Parathyroid adenoma (tissue), 2 donors: Measurements from ENCODE around the gene SCRN3.
"Not testable (repeated sequence)": the region's sequence is repeated elsewhere in the genome, so short reads cannot be mapped to it uniquely, and the experiment has no call there.

Source experiments
- H2AFZ ChIP-seq: fragments of 300-600 bp; sonication (generic); one replicate; pipeline ENCODE4 v1.7.0; 2017; ENCODE audit warnings: antibody characterized with exemption, mild to moderate bottlenecking
- H3K27ac ChIP-seq: fragments of 300-600 bp; sonication (generic); one replicate; pipeline ENCODE4 v1.7.0; 2017
- H3K27me3 ChIP-seq: fragments of 300-600 bp; sonication (generic); one replicate; pipeline ENCODE4 v1.7.0; 2017; ENCODE audit warnings: low read length; ENCODE audit not compliant: control insufficient read depth, insufficient read depth
- H3K36me3 ChIP-seq: fragments of 300-600 bp; sonication (generic); one replicate; pipeline ENCODE4 v1.7.0; 2017; ENCODE audit warnings: low read length; ENCODE audit not compliant: control insufficient read depth, insufficient read depth
- H3K4me1 ChIP-seq: fragments of 300-600 bp; sonication (generic); one replicate; pipeline ENCODE4 v1.7.0; 2017; ENCODE audit warnings: control low read depth
- H3K4me2 ChIP-seq: fragments of 300-600 bp; sonication (generic); one replicate; pipeline ENCODE4 v1.7.0; 2017; ENCODE audit warnings: low read length
- H3K4me3 ChIP-seq: fragments of 300-600 bp; sonication (generic); one replicate; pipeline ENCODE4 v1.7.0; 2017; ENCODE audit warnings: low read depth, low read length
- H3K79me2 ChIP-seq: fragments of 300-600 bp; sonication (generic); one replicate; pipeline ENCODE4 v1.7.0; 2017; ENCODE audit warnings: control low read depth
- H3K9ac ChIP-seq: fragments of 300-600 bp; sonication (generic); one replicate; pipeline ENCODE4 v1.7.0; 2017; ENCODE audit warnings: mild to moderate bottlenecking
- H3K9me3 ChIP-seq: fragments of 300-600 bp; sonication (generic); one replicate; pipeline ENCODE4 v1.7.0; 2017; ENCODE audit warnings: low read length; ENCODE audit not compliant: control insufficient read depth
- CTCF ChIP-seq: fragments of 300-600 bp; sonication (generic); IDR thresholded peaks from one replicate; pipeline ENCODE4 v1.7.0; 2017; ENCODE audit warnings: antibody characterized with exemption, mild to moderate bottlenecking
- donor health status: primary hyperparathyroidism.

Gene SCRN3

GRCh38 chr2:174389542-174389941 is 6.0 kb upstream of the SCRN3 start:
- no peak overlapping the region for H3K27ac ChIP-seq
- H2AFZ ChIP-seq = no peak overlapping the region
- no peak for TF ChIP-seq CTCF
- peaks cover 11% of the 10 kb centered on the region for H3K4me1 ChIP-seq
- H3K9me3 ChIP-seq = no peaks in the 10 kb centered on the region
- H3K27me3 ChIP-seq = no peaks in the 10 kb centered on the region
- H3K79me2 ChIP-seq = peaks cover 53% of the 10 kb centered on the region
- no peak overlapping the region for H3K4me3 ChIP-seq
- no peaks in the 10 kb centered on the region for H3K36me3 ChIP-seq
- no peak overlapping the region for H3K9ac ChIP-seq
- no peak overlapping the region for H3K4me2 ChIP-seq

- peaks cover 57% of the 10 kb centered on the region for H3K79me2 ChIP-seq
- H2AFZ ChIP-seq, H3K4me3 ChIP-seq, H3K27me3 ChIP-seq, H3K27ac ChIP-seq, H3K9ac ChIP-seq, H3K4me2 ChIP-seq, H3K9me3 ChIP-seq, H3K36me3 ChIP-seq: not testable (repeated sequence)
- H3K4me1 ChIP-seq = peaks cover 11% of the 10 kb centered on the region
Observed at GRCh38 chr2:174390303-174390702, 5.2 kb upstream of the SCRN3 start.

DNA sequence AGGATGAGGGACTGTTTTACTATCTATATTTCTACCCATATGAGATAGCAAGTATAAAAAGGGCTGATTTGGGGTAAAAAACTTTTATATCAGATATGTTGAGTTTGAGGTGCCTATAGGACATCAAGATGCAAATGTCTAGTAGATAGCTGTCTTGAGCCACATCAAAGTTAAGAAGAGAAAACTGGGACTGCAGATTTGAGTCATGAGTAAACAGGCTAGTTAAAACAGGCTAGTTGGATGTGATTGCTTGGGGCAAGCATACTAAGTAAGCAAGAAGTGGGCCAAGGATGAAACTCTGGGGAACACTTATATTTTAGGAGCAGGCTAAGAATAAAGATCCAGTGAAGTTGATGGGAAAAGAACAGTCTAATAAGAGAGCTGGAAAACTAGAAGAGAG is 2.8 kb upstream of the SCRN3 start:
- Histone ChIP-seq H3K4me1 (peaks cover 11% of the 10 kb centered on the region), H3K79me2 (peaks cover 53% of the 10 kb centered on the region), H3K4me2 (no peak overlapping the region), H3K36me3 (no peaks in the 10 kb centered on the region), H3K9ac (no peak overlapping the region), H3K27ac (no peak overlapping the region), H2AFZ (no peak overlapping the region), H3K9me3 (no peaks in the 10 kb centered on the region), H3K4me3 (no peak overlapping the region), H3K27me3 (no peaks in the 10 kb centered on the region)
- TF ChIP-seq CTCF = no peak

DNA sequence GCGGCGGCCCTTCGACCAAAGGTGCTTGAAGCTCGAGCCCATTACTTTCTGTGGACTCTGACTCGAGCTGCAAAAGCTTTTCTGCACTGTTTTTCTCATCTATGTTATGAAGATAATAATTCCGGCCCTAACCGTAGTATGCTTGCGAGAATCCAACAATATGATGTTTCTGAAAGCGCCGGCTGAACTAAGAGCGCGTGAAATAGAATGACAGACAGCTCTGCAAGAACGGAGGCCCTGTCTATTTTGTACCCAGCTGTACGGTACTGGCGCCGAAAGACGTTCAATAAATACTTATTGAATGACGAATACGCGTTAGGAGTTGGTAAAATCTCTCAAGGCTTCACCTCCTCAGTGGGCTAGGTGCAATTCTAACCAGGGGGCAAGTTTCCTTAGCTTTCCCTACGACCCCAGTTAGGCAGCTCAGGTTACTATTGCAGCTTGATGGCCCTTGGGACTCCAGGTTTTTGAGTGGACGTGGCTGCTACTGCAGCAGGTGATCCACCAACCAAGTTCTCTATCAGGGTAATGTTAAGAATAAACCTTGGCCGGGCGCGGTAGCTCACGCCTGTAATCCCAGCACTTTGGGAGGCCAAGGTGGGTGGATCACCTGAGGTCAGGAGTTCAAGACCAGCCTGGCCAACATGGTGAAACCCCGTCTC is 570 bp downstream of the SCRN3 start:
- TF ChIP-seq CTCF = no peak
- no peaks in the 10 kb centered on the region for H3K27me3 ChIP-seq

DNA sequence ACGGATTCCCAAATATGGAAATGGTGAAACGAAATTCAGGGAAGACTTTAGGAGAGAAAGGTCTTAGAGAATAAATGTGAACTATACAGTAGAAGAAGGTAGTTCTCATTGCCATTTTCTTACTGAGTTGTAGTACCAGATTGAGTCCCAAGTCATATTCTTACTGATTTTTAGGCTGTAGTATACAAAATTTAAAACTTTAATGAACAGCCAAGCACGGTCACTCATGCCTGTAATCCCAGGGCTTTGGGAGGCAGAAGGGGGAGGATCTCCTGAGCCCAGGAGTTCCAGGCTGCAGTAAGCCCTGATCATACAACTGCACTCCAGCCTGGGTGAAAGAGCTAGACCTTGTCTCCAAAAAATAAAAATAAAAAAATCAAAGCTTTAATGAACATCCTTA is 2.2 kb downstream of the SCRN3 start:
- Histone ChIP-seq H3K9ac (no peak overlapping the region), H3K9me3 (no peaks in the 10 kb centered on the region), H3K79me2 (peaks cover 21% of the 10 kb centered on the region), H3K4me3 (no peak overlapping the region), H3K27ac (no peak overlapping the region), H3K4me1 (peaks cover 5% of the 10 kb centered on the region), H3K4me2 (no peak overlapping the region), H2AFZ (no peak overlapping the region), H3K36me3 (no peaks in the 10 kb centered on the region), H3K27me3 (no peaks in the 10 kb centered on the region)
- no peak for TF ChIP-seq CTCF

More for the DNA sequence above, 570 bp downstream of the SCRN3 start:
- Histone ChIP-seq H3K36me3 (no peaks in the 10 kb centered on the region), H2AFZ (peak overlapping the region; percentile 86), H3K4me2 (peak overlapping the region; percentile 72), H3K9ac (peak overlapping the region; percentile 33), H3K4me3 (peak overlapping the region; percentile 98), H3K79me2 (peaks cover 37% of the 10 kb centered on the region), H3K4me1 (peaks cover 11% of the 10 kb centered on the region), H3K27ac (peak overlapping the region; percentile 82), H3K9me3 (no peaks in the 10 kb centered on the region)
